ENCODE results near the gene DNASE2B. TPM values are rescaled to one million over a fixed set of nuclear protein-coding genes. Genes with fewer than 3 reads are reported as not detected.

Gene DNASE2B
- total and polyA plus RNA-seq, 5 donors, result not detected

- ATAC-seq, result no peak
- H3K4me3 ChIP-seq (ENCODE audit: low read length), result no peak overlapping the region
- WGBS, result 49% methylated on average over 5 of the region's 5 CpGs
- no peak for DNase-seq
- H3K27me3 ChIP-seq (ENCODE audit: control insufficient read depth, insufficient read depth), result no peaks in the 10 kb centered on the region
- no peak overlapping the region for H3K27ac ChIP-seq (ENCODE audit: low read length)
- intact Hi-C loops (cut with DNase I), result no loop called here
- H3K4me1 ChIP-seq (ENCODE audit: control insufficient read depth, insufficient read depth, low read length), result peaks cover 2% of the 10 kb centered on the region
- no peaks in the 10 kb centered on the region for H3K9me3 ChIP-seq (ENCODE audit: control insufficient read depth, low read length)
These were observed 23.1 kb upstream of the DNASE2B start for GRCh38 chr1:84374991-84375696.

- ATAC-seq (no peak), DNase-seq (no peak)
- Histone ChIP-seq H3K27ac (ENCODE audit: low read length) (no peak overlapping the region), H3K4me1 (ENCODE audit: control insufficient read depth, insufficient read depth, low read length) (peaks cover 2% of the 10 kb centered on the region), H3K9me3 (ENCODE audit: control insufficient read depth, low read length) (no peaks in the 10 kb centered on the region), H3K27me3 (ENCODE audit: control insufficient read depth, insufficient read depth) (no peaks in the 10 kb centered on the region), H3K4me3 (ENCODE audit: low read length) (no peak overlapping the region)
- 65% methylated on average over 7 of the region's 7 CpGs for WGBS
- intact Hi-C loops (cut with DNase I), result no loop called here
These were observed 22.0 kb upstream of the DNASE2B start for GRCh38 chr1:84376000-84376910.

GRCh38 chr1:84377480-84378095, 20.7 kb upstream of the DNASE2B start:
- H3K27ac ChIP-seq (ENCODE audit: low read length), result no peak overlapping the region
- 28% methylated on average over 3 of the region's 3 CpGs for WGBS
- H3K27me3 ChIP-seq (ENCODE audit: control insufficient read depth, insufficient read depth), result no peaks in the 10 kb centered on the region
- ATAC-seq (peak; percentile 70 to 81), DNase-seq (peak in 1 of 3 donors; percentile 32)
- no peak overlapping the region for H3K4me3 ChIP-seq (ENCODE audit: low read length)
- H3K4me1 ChIP-seq (ENCODE audit: control insufficient read depth, insufficient read depth, low read length), result peaks cover 2% of the 10 kb centered on the region
- H3K9me3 ChIP-seq (ENCODE audit: control insufficient read depth, low read length), result no peaks in the 10 kb centered on the region
- intact Hi-C loops (cut with DNase I), result no loop called here

GRCh38 chr1:84379138-84379916, 19.0 kb upstream of the DNASE2B start:
- ATAC-seq (no peak), DNase-seq (no peak)
- Histone ChIP-seq H3K4me1 (ENCODE audit: control insufficient read depth, insufficient read depth, low read length) (peaks cover 2% of the 10 kb centered on the region), H3K27ac (ENCODE audit: low read length) (no peak overlapping the region), H3K9me3 (ENCODE audit: control insufficient read depth, low read length) (no peaks in the 10 kb centered on the region), H3K4me3 (ENCODE audit: low read length) (no peak overlapping the region), H3K27me3 (ENCODE audit: control insufficient read depth, insufficient read depth) (no peaks in the 10 kb centered on the region)
- WGBS, result 74% methylated on average over 4 of the region's 4 CpGs
- intact Hi-C loops (cut with DNase I), result no loop called here

GRCh38 chr1:84379917-84380180, 18.4 kb upstream of the DNASE2B start:
- intact Hi-C loops (cut with DNase I), result no loop called here
- 67% methylated on average over 1 of the region's 1 CpG for WGBS
- no peaks in the 10 kb centered on the region for H3K9me3 ChIP-seq (ENCODE audit: control insufficient read depth, low read length)
- DNase-seq (no peak), ATAC-seq (no peak)
- H3K27ac ChIP-seq (ENCODE audit: low read length), result no peak overlapping the region
- H3K4me1 ChIP-seq (ENCODE audit: control insufficient read depth, insufficient read depth, low read length), result peaks cover 2% of the 10 kb centered on the region
- H3K27me3 ChIP-seq (ENCODE audit: control insufficient read depth, insufficient read depth), result no peaks in the 10 kb centered on the region
- no peak overlapping the region for H3K4me3 ChIP-seq (ENCODE audit: low read length)

GRCh38 chr1:84382127-84382526, 16.2 kb upstream of the DNASE2B start:
- ATAC-seq, result no peak
- Histone ChIP-seq H3K27me3 (ENCODE audit: control insufficient read depth, insufficient read depth) (no peaks in the 10 kb centered on the region), H3K4me3 (ENCODE audit: low read length) (no peak overlapping the region), H3K4me1 (ENCODE audit: control insufficient read depth, insufficient read depth, low read length) (peaks cover 2% of the 10 kb centered on the region), H3K9me3 (ENCODE audit: control insufficient read depth, low read length) (no peaks in the 10 kb centered on the region), H3K27ac (ENCODE audit: low read length) (no peak overlapping the region)
- intact Hi-C loops (cut with DNase I), result no loop called here
- WGBS, result 65% methylated on average over 3 of the region's 3 CpGs
- no peak for DNase-seq

- H3K27me3 ChIP-seq (ENCODE audit: control insufficient read depth, insufficient read depth), result no peaks in the 10 kb centered on the region
- H3K27ac ChIP-seq (ENCODE audit: low read length), result no peak overlapping the region
- no peak overlapping the region for H3K4me3 ChIP-seq (ENCODE audit: low read length)
- ATAC-seq (no peak), DNase-seq (no peak)
- H3K4me1 ChIP-seq (ENCODE audit: control insufficient read depth, insufficient read depth, low read length), result no peaks in the 10 kb centered on the region
- WGBS, result 88% methylated on average over 1 of the region's 1 CpG
- intact Hi-C loops (cut with DNase I), result no loop called here
- H3K9me3 ChIP-seq (ENCODE audit: control insufficient read depth, low read length), result no peaks in the 10 kb centered on the region
These were observed 12.9 kb upstream of the DNASE2B start for GRCh38 chr1:84385347-84385746.

- Histone ChIP-seq H3K27me3 (ENCODE audit: control insufficient read depth, insufficient read depth) (no peaks in the 10 kb centered on the region), H3K27ac (ENCODE audit: low read length) (no peak overlapping the region), H3K4me3 (ENCODE audit: low read length) (no peak overlapping the region), H3K9me3 (ENCODE audit: control insufficient read depth, low read length) (no peaks in the 10 kb centered on the region), H3K4me1 (ENCODE audit: control insufficient read depth, insufficient read depth, low read length) (no peaks in the 10 kb centered on the region)
- ATAC-seq (no peak), DNase-seq (no peak)
- WGBS, result 89% methylated on average over 5 of the region's 5 CpGs
- intact Hi-C loops (cut with DNase I), result no loop called here
These were observed 11.4 kb upstream of the DNASE2B start for GRCh38 chr1:84386716-84387479.

GRCh38 chr1:84387480-84388163, 10.7 kb upstream of the DNASE2B start:
- intact Hi-C loops (cut with DNase I), result no loop called here
- H3K27me3 ChIP-seq (ENCODE audit: control insufficient read depth, insufficient read depth), result no peaks in the 10 kb centered on the region
- no peak overlapping the region for H3K27ac ChIP-seq (ENCODE audit: low read length)
- no peaks in the 10 kb centered on the region for H3K4me1 ChIP-seq (ENCODE audit: control insufficient read depth, insufficient read depth, low read length)
- no peak overlapping the region for H3K4me3 ChIP-seq (ENCODE audit: low read length)
- H3K9me3 ChIP-seq (ENCODE audit: control insufficient read depth, low read length), result no peaks in the 10 kb centered on the region
- WGBS, result 69% methylated on average over 8 of the region's 8 CpGs
- ATAC-seq (no peak), DNase-seq (no peak)

- H3K27ac ChIP-seq (ENCODE audit: low read length), result no peak overlapping the region
- no peaks in the 10 kb centered on the region for H3K27me3 ChIP-seq (ENCODE audit: control insufficient read depth, insufficient read depth)
- ATAC-seq (no peak), DNase-seq (no peak)
- H3K9me3 ChIP-seq (ENCODE audit: control insufficient read depth, low read length), result no peaks in the 10 kb centered on the region
- no peaks in the 10 kb centered on the region for H3K4me1 ChIP-seq (ENCODE audit: control insufficient read depth, insufficient read depth, low read length)
- H3K4me3 ChIP-seq (ENCODE audit: low read length), result no peak overlapping the region
- intact Hi-C loops (cut with DNase I), result no loop called here
These were observed 8.1 kb upstream of the DNASE2B start for GRCh38 chr1:84390226-84390625.
